ENCODE results near the gene ALG12.

ALG12 gene

GRCh38 chr22:49928185-49928495 lies 9.9 kb upstream of the ALG12 start:
- TF ChIP-seq CEBPB (IDR thresholded peaks at IDR 0.05) (no peak), EGR1 (IDR thresholded peaks at IDR 0.05) (no peak), FOXM1 (IDR thresholded peaks at IDR 0.05; ENCODE audit: borderline replicate concordance, low read depth) (no peak), CREB1 (IDR thresholded peaks at IDR 0.05; ENCODE audit: low read depth) (no peak), NFIC (IDR thresholded peaks at IDR 0.05) (no peak), EP300 (IDR thresholded peaks at IDR 0.05; ENCODE audit: borderline replicate concordance) (no peak)

GRCh38 chr22:49927483-49928184 lies 9.4 kb upstream of the ALG12 start:
- TF ChIP-seq TCF12 (IDR thresholded peaks at IDR 0.05; ENCODE audit: low read depth) = no peak
- TF ChIP-seq EP300 (IDR thresholded peaks at IDR 0.05; ENCODE audit: borderline replicate concordance) = no peak
- no peak for TF ChIP-seq CREB1 (IDR thresholded peaks at IDR 0.05; ENCODE audit: low read depth)
- no peak for TF ChIP-seq RAD21 (IDR thresholded peaks at IDR 0.05; ENCODE audit: low read depth)
- no peak for TF ChIP-seq FOXM1 (IDR thresholded peaks at IDR 0.05; ENCODE audit: borderline replicate concordance, low read depth)
- no peak for TF ChIP-seq CEBPB (IDR thresholded peaks at IDR 0.05)
- no peak for TF ChIP-seq YY1 (IDR thresholded peaks at IDR 0.05; ENCODE audit: low read depth)
- no peak for TF ChIP-seq MAX (IDR thresholded peaks at IDR 0.05)
- no peak for TF ChIP-seq TEAD4 (IDR thresholded peaks at IDR 0.05)
- no peak for TF ChIP-seq USF1 (IDR thresholded peaks at IDR 0.05)
- TF ChIP-seq TAF1 (IDR thresholded peaks at IDR 0.05; ENCODE audit: low read depth) = no peak
- TF ChIP-seq REST (IDR thresholded peaks at IDR 0.05; ENCODE audit: low read depth) = no peak
- TF ChIP-seq ZBTB7A (IDR thresholded peaks at IDR 0.05; ENCODE audit: low read depth) = no peak
- TF ChIP-seq EGR1 (IDR thresholded peaks at IDR 0.05) = no peak
- TF ChIP-seq NFIC (IDR thresholded peaks at IDR 0.05) = no peak

- TF ChIP-seq RAD21 (IDR thresholded peaks at IDR 0.05; ENCODE audit: low read depth) = no peak
- TF ChIP-seq TEAD4 (IDR thresholded peaks at IDR 0.05) = no peak
Measured at GRCh38 chr22:49926916-49927315, 8.7 kb upstream of the ALG12 start.

- no peak for TF ChIP-seq EP300 (IDR thresholded peaks at IDR 0.05; ENCODE audit: borderline replicate concordance)
Measured at GRCh38 chr22:49925525-49926128, 7.4 kb upstream of the ALG12 start.

GRCh38 chr22:49924113-49924833 lies 6.0 kb upstream of the ALG12 start:
- no peak for TF ChIP-seq YY1 (IDR thresholded peaks at IDR 0.05; ENCODE audit: low read depth)
- TF ChIP-seq EP300 (IDR thresholded peaks at IDR 0.05; ENCODE audit: borderline replicate concordance) = no peak
- no peak for TF ChIP-seq USF1 (IDR thresholded peaks at IDR 0.05)
- TF ChIP-seq EGR1 (IDR thresholded peaks at IDR 0.05) = no peak

- TF ChIP-seq USF1 (IDR thresholded peaks at IDR 0.05) (no peak), MAX (IDR thresholded peaks at IDR 0.05) (no peak), YY1 (IDR thresholded peaks at IDR 0.05; ENCODE audit: low read depth) (no peak), TEAD4 (IDR thresholded peaks at IDR 0.05) (no peak), TAF1 (IDR thresholded peaks at IDR 0.05; ENCODE audit: low read depth) (no peak), CREB1 (IDR thresholded peaks at IDR 0.05; ENCODE audit: low read depth) (no peak), REST (IDR thresholded peaks at IDR 0.05; ENCODE audit: low read depth) (no peak), TCF12 (IDR thresholded peaks at IDR 0.05; ENCODE audit: low read depth) (no peak), ZBTB7A (IDR thresholded peaks at IDR 0.05; ENCODE audit: low read depth) (no peak), CEBPB (IDR thresholded peaks at IDR 0.05) (no peak), RAD21 (IDR thresholded peaks at IDR 0.05; ENCODE audit: low read depth) (no peak), FOXM1 (IDR thresholded peaks at IDR 0.05; ENCODE audit: borderline replicate concordance, low read depth) (no peak), EP300 (IDR thresholded peaks at IDR 0.05; ENCODE audit: borderline replicate concordance) (no peak), NFIC (IDR thresholded peaks at IDR 0.05) (no peak)
Measured at GRCh38 chr22:49923445-49923844, 5.2 kb upstream of the ALG12 start.

Measured in Ishikawa (cell line).